Activated naive CD4-positive, alpha-beta T cell treated with anti-CD3 and anti-CD28 coated beads, Interleukin-2, amount 50 U/mL, for 16 hours (primary cell): ENCODE results near the gene S1PR5.

ENCODE experiments used
- DNase-seq: peaks from one replicate; pipeline ENCODE4 v3.0.0-alpha.2; 2020

S1PR5 gene

DNA sequence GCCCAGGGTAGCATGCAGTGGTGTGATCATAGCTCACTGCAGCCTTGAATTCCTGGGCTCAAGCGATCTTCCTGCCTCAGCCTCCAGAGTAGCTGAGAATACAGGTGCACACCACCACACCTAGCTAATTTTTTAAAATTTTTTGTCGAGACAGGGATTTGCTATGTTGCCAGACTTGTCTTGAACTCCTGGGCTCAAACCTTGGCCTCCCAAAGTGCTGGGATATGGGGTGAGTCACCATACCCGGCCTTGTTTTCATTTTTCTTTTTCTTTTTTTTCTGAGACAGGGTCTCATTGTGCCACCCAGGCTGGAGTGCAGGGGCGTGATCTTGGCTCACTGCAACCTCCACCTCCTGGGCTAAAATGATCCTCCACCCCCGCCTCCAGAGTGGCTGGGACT lies 52.8 kb downstream of the S1PR5 start:
- no peak for DNase-seq
